ENCODE measurements around the gene GALNT3. TPM values are rescaled to one million over a fixed set of nuclear protein-coding genes. Genes with fewer than 3 reads are reported as not detected.

GALNT3 gene
- total and polyA plus RNA-seq, 2 of the 13 experiments (the other 11 are each of a cell fraction or from before 2014, with no cell fraction given): 0.29 to 0.30 TPM

GRCh38 chr2:165793779-165794535, at the start of gene GALNT3 (continued):
- no peak for TF ChIP-seq RERE (CRISPR knock-in tag; IDR thresholded peaks at IDR 0.05; ENCODE audit: low read depth)
- TF ChIP-seq ZFP36 (IDR thresholded peaks at IDR 0.05; ENCODE audit: borderline replicate concordance, low read depth, low read length, partially characterized antibody): no peak
- TF ChIP-seq CSRNP1 (CRISPR knock-in tag; IDR thresholded peaks at IDR 0.05): peak; percentile 33; the same call in 1 of the 2 replicates
- TF ChIP-seq KDM5B (CRISPR knock-in tag; IDR thresholded peaks at IDR 0.05; ENCODE audit: borderline replicate concordance): no peak
- TF ChIP-seq ZNF564 (CRISPR knock-in tag; IDR thresholded peaks at IDR 0.05): no peak
- no peak for TF ChIP-seq FOXK2 (IDR thresholded peaks at IDR 0.05)
- no peak for TF ChIP-seq ZNF7 (CRISPR knock-in tag; IDR thresholded peaks at IDR 0.05)
- no peak for TF ChIP-seq ZEB1 (IDR thresholded peaks at IDR 0.05; ENCODE audit: insufficient replicate concordance, low read depth)
- no peak for TF ChIP-seq TFDP2 (CRISPR knock-in tag; IDR thresholded peaks at IDR 0.05)
- TF ChIP-seq FOSL2 (CRISPR knock-in tag; IDR thresholded peaks at IDR 0.05): no peak
- TF ChIP-seq CBX2 (IDR thresholded peaks at IDR 0.05; ENCODE audit: low read depth, low read length): no peak
- TF ChIP-seq CBX2 (CRISPR knock-in tag; IDR thresholded peaks at IDR 0.05; ENCODE audit: low read depth): no peak
- TF ChIP-seq NFKB2 (CRISPR knock-in tag; IDR thresholded peaks at IDR 0.05; ENCODE audit: borderline replicate concordance): 0 out of 2 replicates have a peak, but pooled peaks have one; percentile 36
- TF ChIP-seq ZNF552 (CRISPR knock-in tag; IDR thresholded peaks at IDR 0.05; ENCODE audit: borderline replicate concordance): no peak
- TF ChIP-seq GTF2F1 (IDR thresholded peaks at IDR 0.05; ENCODE audit: low read length): no peak
- no peak for TF ChIP-seq HMG20A (CRISPR knock-in tag; IDR thresholded peaks at IDR 0.05; ENCODE audit: borderline replicate concordance)
- TF ChIP-seq ZNF335 (CRISPR knock-in tag; IDR thresholded peaks at IDR 0.05): no peak
- no peak for TF ChIP-seq ZNF678 (CRISPR knock-in tag; IDR thresholded peaks at IDR 0.05)
- TF ChIP-seq ZBTB25 (CRISPR knock-in tag; IDR thresholded peaks at IDR 0.05): no peak
- TF ChIP-seq ZNF607 (CRISPR knock-in tag; IDR thresholded peaks at IDR 0.05; ENCODE audit: borderline replicate concordance): 0 out of 2 replicates have a peak, but pooled peaks have one; percentile 30
- peak; percentile 64; the same call in 1 of the 2 replicates for TF ChIP-seq ZSCAN25 (CRISPR knock-in tag; IDR thresholded peaks at IDR 0.05)
- TF ChIP-seq ZNF460 (CRISPR knock-in tag; IDR thresholded peaks at IDR 0.05; ENCODE audit: borderline replicate concordance): no peak

Data from HepG2 (cell line).